Upper lobe of left lung (tissue), 4 donors: Measurements from ENCODE around the gene AK1.

Source experiments
- EP300 ChIP-seq, 4 donors: sonication (generic); formaldehyde crosslinking; IDR thresholded peaks; one replicate each; pipeline ENCODE4 v1.5.1; 2017; ENCODE audit warnings: antibody characterized with exemption in 4 of 4, control low read depth in 2 of 4
- POLR2A ChIP-seq, 4 donors: fragments of 450-650 bp; IDR thresholded peaks; one replicate each; pipeline ENCODE4 v1.5.1; 2016 to 2017; ENCODE audit warnings: antibody characterized with exemption in 4 of 4, mild to moderate bottlenecking in 2 of 4
- POLR2AphosphoS5 ChIP-seq, 2 donors: sonication (generic); formaldehyde crosslinking; IDR thresholded peaks; one replicate each; pipeline ENCODE4 v1.5.1; 2017; ENCODE audit warnings: antibody characterized with exemption in 2 of 2
- TF ChIP-seq, protein P1 (sequence below), 6 experiments: fragments of 450-650 bp in 4 of 6; fragments of 200-600 bp in 2 of 6; sonication (generic) in 2 of 6; IDR thresholded peaks; one replicate each; pipeline ENCODE4 v1.5.1; 2016 to 2019; ENCODE audit warnings: antibody characterized with exemption in 6 of 6

- no peak for TF ChIP-seq POLR2A (IDR thresholded peaks at IDR 0.05)
- TF ChIP-seq, protein P1, sequence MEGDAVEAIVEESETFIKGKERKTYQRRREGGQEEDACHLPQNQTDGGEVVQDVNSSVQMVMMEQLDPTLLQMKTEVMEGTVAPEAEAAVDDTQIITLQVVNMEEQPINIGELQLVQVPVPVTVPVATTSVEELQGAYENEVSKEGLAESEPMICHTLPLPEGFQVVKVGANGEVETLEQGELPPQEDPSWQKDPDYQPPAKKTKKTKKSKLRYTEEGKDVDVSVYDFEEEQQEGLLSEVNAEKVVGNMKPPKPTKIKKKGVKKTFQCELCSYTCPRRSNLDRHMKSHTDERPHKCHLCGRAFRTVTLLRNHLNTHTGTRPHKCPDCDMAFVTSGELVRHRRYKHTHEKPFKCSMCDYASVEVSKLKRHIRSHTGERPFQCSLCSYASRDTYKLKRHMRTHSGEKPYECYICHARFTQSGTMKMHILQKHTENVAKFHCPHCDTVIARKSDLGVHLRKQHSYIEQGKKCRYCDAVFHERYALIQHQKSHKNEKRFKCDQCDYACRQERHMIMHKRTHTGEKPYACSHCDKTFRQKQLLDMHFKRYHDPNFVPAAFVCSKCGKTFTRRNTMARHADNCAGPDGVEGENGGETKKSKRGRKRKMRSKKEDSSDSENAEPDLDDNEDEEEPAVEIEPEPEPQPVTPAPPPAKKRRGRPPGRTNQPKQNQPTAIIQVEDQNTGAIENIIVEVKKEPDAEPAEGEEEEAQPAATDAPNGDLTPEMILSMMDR (IDR thresholded peaks at IDR 0.05): no peak
- no peak for TF ChIP-seq EP300 (IDR thresholded peaks at IDR 0.05)
- peak in 1 of 2 donors; percentile 12 for TF ChIP-seq POLR2AphosphoS5 (IDR thresholded peaks at IDR 0.05)
Measured at GRCh38 chr9:127856094-127856728, 21.3 kb downstream of the AK1 start.
